Endometrium (tissue), 2 donors: ENCODE results near the gene CMTM5.
"Not testable (repeated sequence)": the region's sequence is repeated elsewhere in the genome, so short reads cannot be mapped to it uniquely, and the experiment has no call there.

Source experiments
- FAIRE-seq: peaks from 2 replicates; lab custom pipeline; 2012; peaks lifted over from hg19 to GRCh38; lab: Jason Lieb, UNC
- donor health status: control.
- donor health status: control.

The CMTM5 gene

GRCh38 chr14:23414906-23415820 is 38.3 kb downstream of the CMTM5 start:
- FAIRE-seq = no peak

GRCh38 chr14:23415821-23416778 is 39.3 kb downstream of the CMTM5 start:
- no peak for FAIRE-seq

- no peak for FAIRE-seq
Observed at GRCh38 chr14:23416801-23417200, 40.0 kb downstream of the CMTM5 start.

GRCh38 chr14:23417269-23417668 is 40.4 kb downstream of the CMTM5 start:
- not testable (repeated sequence) for FAIRE-seq

- no peak for FAIRE-seq
Observed at GRCh38 chr14:23418021-23418420, 41.2 kb downstream of the CMTM5 start.

- FAIRE-seq = not testable (repeated sequence)
Observed at GRCh38 chr14:23419646-23420045, 42.8 kb downstream of the CMTM5 start.

- FAIRE-seq = no peak
Observed at GRCh38 chr14:23421594-23421993, 44.7 kb downstream of the CMTM5 start.

GRCh38 chr14:23423657-23424056 is 46.8 kb downstream of the CMTM5 start:
- no peak for FAIRE-seq

- FAIRE-seq = no peak
Observed at GRCh38 chr14:23425169-23425568, 48.3 kb downstream of the CMTM5 start.

- FAIRE-seq = not testable (repeated sequence)
Observed at GRCh38 chr14:23425798-23426197, 49.0 kb downstream of the CMTM5 start.

GRCh38 chr14:23428686-23429495 is 52.0 kb downstream of the CMTM5 start:
- FAIRE-seq = no peak
